Ramos (cell line): ENCODE measurements around the gene GIMAP1.

Experiments
- in situ Hi-C: fragments of 300-500 bp; cut with MboI; formaldehyde crosslinking; loops from one replicate; pipeline ENCODE4 v1.14.3; 2022; ENCODE audit warnings: low sequenced_read_pairs; ENCODE audit not compliant: unreplicated experiment

GIMAP1 gene

GRCh38 chr7:150744041-150744656, 27.7 kb downstream of the GIMAP1 start:
- in situ Hi-C loops, result no loop called here

DNA sequence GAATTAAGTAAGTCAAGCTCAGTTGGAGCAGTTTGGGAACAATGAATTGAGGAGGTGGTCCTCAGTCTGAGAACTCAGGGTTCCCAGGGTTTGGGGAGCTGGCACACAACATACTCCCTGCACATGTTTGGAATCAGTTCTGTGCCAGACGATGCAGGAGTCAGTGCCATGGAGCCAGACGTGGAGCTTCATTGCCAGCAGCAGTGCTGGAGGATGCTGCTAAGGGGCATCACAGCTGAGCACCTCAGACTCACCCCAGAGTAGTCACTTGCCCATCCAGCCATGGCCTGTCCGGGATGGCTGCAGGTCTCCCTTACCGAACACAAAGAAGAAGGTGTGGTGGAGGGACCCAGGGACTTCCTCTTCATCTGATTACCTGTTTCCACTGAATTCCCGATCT, 28.7 kb downstream of the GIMAP1 start:
- in situ Hi-C loops, result no loop called here

DNA sequence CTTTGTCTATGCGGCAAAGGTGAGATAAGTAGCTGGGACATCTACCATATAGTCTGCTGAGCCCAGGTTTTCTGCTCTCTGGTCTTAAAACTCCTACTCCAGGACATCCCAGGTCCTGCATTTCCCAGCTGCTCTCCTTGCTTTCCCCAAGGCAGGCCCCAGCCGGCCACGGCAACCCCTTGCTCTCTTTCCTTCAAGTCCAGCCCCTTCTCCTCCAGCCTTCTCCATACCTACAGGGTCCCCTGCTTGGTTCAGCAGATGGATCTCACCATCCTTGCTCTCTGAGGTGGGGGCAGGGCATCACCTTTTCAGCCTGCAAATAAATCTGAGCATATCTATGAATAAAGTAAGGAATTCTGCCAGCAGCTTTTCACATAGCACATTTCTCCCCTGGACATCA, 29.5 kb downstream of the GIMAP1 start:
- in situ Hi-C loops, result no loop called here

DNA sequence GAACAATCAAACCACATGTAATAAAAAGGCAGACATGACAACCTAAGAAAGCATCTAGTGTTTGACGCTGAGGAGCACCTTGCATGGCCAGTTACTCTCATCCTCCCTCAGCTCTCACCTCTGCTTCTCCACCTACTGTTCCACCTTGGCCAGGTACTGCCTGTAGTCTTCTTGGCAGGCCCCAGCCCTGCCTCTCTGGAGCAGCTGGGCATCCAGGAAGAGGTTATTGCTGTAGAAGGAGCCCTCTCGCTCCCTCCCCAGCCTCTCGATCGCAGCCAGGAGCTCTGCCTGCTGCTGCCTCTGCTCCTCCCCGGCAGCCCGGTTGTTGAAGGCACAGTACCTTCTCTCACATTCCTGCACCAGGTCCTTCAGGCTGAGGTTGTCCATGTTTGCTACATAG, 30.5 kb downstream of the GIMAP1 start:
- in situ Hi-C loops, result no loop called here

GRCh38 chr7:150748376-150748775, 32.0 kb downstream of the GIMAP1 start:
- in situ Hi-C loops, result no loop called here

DNA sequence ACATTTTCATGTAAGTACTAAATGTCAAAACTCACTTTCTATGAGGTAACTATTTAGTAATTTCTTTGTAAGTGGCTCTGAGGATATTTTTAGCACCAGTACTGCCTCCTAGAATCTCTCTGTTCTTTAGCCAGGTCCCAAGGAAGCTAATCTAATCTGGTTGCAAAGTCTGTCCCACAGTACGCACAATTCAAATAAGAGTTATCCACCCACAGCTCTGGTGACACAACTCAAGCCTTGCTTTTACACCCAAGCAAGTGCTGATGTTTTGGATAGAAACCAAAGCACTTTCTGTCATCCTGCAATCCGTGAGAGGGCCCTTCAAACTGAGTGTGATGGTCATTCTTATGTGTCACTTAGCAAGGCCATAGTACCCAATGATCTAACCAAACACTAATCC, 35.3 kb downstream of the GIMAP1 start:
- in situ Hi-C loops, result loop anchor here (10.0 to 25.0 kb wide), 2 partner anchors 307 to 464 kb away; no protein-coding TSS in a partner anchor

DNA sequence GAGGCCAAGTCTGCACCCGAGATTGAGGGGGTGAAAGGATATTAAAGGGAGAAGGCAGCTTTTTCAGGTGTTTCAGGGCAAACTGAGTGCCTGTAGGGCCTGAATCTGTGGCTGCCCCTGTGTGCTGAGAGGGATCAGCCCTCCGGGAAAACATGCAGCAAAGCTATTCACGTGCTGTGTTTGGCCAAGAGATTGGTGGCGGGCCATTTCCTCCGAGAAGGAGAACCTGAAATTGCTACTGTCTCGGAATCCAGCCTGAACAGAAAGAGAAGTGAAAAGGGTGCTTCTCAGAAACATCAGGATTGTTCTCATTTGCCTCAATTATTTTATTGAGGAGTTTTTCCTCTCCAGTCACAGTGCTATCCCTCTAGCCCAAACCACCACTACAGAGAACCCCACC, 36.8 kb downstream of the GIMAP1 start:
- in situ Hi-C loops, result loop anchor here (10.0 to 25.0 kb wide), 2 partner anchors 308 to 466 kb away; no protein-coding TSS in a partner anchor

- in situ Hi-C loops, result loop anchor here (10.0 to 25.0 kb wide), 2 partner anchors 309 to 467 kb away; no protein-coding TSS in a partner anchor
Observed at GRCh38 chr7:150753826-150754603, 37.6 kb downstream of the GIMAP1 start.

GRCh38 chr7:150754951-150755350, 38.5 kb downstream of the GIMAP1 start:
- in situ Hi-C loops, result loop anchor here (10.0 to 25.0 kb wide), 2 partner anchors 310 to 468 kb away; no protein-coding TSS in a partner anchor

- in situ Hi-C loops, result loop anchor here (10.0 to 25.0 kb wide), 2 partner anchors 311 to 468 kb away; no protein-coding TSS in a partner anchor
Observed at GRCh38 chr7:150755473-150756099, 39.2 kb downstream of the GIMAP1 start.

GRCh38 chr7:150756166-150756565, 39.8 kb downstream of the GIMAP1 start:
- in situ Hi-C loops, result loop anchor here (10.0 to 25.0 kb wide), 2 partner anchors 311 to 469 kb away; no protein-coding TSS in a partner anchor

- in situ Hi-C loops, result loop anchor here (10.0 to 25.0 kb wide), 2 partner anchors 312 to 470 kb away; no protein-coding TSS in a partner anchor
Observed at GRCh38 chr7:150756858-150757257, 40.4 kb downstream of the GIMAP1 start.

GRCh38 chr7:150759479-150759878, 43.1 kb downstream of the GIMAP1 start:
- in situ Hi-C loops, result loop anchor here (10.0 to 25.0 kb wide), 2 partner anchors 315 to 472 kb away; no protein-coding TSS in a partner anchor

DNA sequence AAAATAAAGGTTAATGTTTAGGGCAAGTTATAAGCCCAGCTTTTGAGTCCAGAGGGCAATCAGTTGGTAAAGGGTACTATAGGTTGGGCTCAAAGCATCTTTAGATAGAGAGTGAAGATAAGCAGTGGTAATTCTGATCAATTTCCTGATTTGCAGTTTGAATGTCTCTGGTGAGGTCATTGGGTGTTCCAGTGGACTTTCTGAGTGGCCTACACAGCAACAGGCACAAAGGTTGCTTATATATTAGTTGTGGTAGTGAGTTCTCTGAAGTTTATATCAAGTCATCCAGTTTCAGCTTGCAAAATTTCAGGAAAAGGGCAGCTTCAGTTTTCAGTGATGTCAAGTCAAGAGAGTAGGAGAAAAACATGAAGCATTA, 49.9 kb downstream of the GIMAP1 start:
- in situ Hi-C loops, result loop anchor here (25.0 kb wide), 1 partner anchor 479 kb away; no protein-coding TSS in a partner anchor

DNA sequence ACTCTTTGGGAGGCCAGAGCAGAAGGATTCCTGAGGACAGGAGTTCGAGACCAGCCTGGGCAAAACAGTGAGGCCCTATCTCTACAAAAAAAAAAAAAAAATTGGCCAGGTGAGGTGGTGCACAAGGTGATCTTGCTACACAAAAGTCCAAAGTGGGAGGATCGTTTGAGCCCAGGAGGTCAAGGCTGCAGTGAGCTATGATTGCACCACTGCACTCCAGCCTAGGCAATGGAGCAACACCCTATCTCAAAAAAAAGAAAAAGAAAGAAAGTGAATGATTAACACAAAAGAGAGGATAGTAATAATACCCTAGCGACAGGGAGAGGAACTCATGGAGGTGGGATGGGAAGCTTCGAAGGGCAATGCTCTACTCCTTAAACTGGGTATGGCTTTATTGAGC, 53.4 kb downstream of the GIMAP1 start:
- in situ Hi-C loops, result loop anchor here (25.0 kb wide), 1 partner anchor 482 kb away; no protein-coding TSS in a partner anchor
